ENCODE data around the gene FCAMR.

FCAMR gene

DNA sequence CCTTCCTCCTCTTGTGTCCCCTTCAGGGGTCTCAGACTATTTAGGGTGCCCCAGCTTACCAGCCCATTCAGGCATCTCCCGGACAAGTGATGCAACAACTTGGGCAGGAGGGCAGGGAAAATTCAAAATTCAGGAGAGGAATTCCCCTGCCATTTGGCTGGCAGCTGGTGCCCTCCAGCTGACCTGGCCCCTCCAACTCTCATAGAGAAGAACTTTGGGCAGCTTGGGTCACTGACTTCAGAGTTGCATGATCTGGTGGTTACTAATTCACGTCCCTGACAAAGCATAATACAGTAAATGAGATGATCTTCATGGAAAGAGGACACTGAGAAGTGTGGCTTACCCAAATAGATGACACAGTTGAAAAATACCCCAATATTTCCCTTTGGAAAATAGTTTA is at the start of gene FCAMR:
Gene FCAMR (minus strand): TSS at position 15 of the 400 bp plus-strand sequence. CDS start 335 bp downstream, outside the sequence.
- no peak for TF ChIP-seq ZNF223 (tag by site-specific recombination; IDR thresholded peaks at IDR 0.05)
- no peak for TF ChIP-seq ZNF776 (tag by site-specific recombination; IDR thresholded peaks at IDR 0.05; ENCODE audit: borderline replicate concordance)
- TF ChIP-seq ZNF629 (tag by site-specific recombination; IDR thresholded peaks at IDR 0.05), result no peak
- TF ChIP-seq, protein P1, sequence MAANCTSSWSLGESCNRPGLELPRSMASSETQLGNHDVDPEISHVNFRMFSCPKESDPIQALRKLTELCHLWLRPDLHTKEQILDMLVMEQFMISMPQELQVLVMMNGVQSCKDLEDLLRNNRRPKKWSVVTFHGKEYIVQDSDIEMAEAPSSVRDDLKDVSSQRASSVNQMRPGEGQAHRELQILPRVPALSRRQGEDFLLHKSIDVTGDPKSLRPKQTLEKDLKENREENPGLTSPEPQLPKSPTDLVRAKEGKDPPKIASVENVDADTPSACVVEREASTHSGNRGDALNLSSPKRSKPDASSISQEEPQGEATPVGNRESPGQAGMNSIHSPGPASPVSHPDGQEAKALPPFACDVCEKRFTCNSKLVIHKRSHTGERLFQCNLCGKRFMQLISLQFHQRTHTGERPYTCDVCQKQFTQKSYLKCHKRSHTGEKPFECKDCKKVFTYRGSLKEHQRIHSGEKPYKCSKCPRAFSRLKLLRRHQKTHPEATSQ (tag by site-specific recombination; IDR thresholded peaks at IDR 0.05), result no peak
- TF ChIP-seq ZNF157 (tag by site-specific recombination; IDR thresholded peaks at IDR 0.05), result no peak
- no peak for TF ChIP-seq SP7 (tag by site-specific recombination; IDR thresholded peaks at IDR 0.05)
- no peak for TF ChIP-seq CTCF (tag by site-specific recombination; IDR thresholded peaks at IDR 0.05)
- no peak for TF ChIP-seq ZNF175 (tag by site-specific recombination; IDR thresholded peaks at IDR 0.05)
- no peak for TF ChIP-seq ZNF585B (tag by site-specific recombination; IDR thresholded peaks at IDR 0.05)
- TF ChIP-seq GLIS1 (tag by site-specific recombination; IDR thresholded peaks at IDR 0.05), result no peak
- TF ChIP-seq PRDM6 (tag by site-specific recombination; IDR thresholded peaks at IDR 0.05), result no peak
- TF ChIP-seq ZNF132 (tag by site-specific recombination; IDR thresholded peaks at IDR 0.05; ENCODE audit: borderline replicate concordance), result no peak
- ChIA-PET CTCF (interaction anchor here (0.7 to 5.2 kb wide), 2 partner anchors 10 to 107 kb away, joined by 3 to 39 read pairs; no protein-coding TSS in a partner anchor), POLR2A (no interaction called here)
- no peaks in the 10 kb centered on the region for H3K36me3 ChIP-seq (ENCODE audit: control insufficient read depth in 2 of 2, insufficient read depth in 1 of 2, low read length in 2 of 2)
- no peak within 1 kb of the TSS for H3K27ac ChIP-seq (ENCODE audit: extremely low read depth, low read depth, low read length)
- no peaks in the 10 kb centered on the region for H3K4me1 ChIP-seq (ENCODE audit: control insufficient read depth, insufficient read depth, low read length)
- H3K9me3 ChIP-seq (ENCODE audit: control insufficient read depth, insufficient read depth, low read depth, low read length), result no peaks in the 10 kb centered on the region
- no peak within 1 kb of the TSS for H3K4me3 ChIP-seq (ENCODE audit: low read depth, low read length)

DNA sequence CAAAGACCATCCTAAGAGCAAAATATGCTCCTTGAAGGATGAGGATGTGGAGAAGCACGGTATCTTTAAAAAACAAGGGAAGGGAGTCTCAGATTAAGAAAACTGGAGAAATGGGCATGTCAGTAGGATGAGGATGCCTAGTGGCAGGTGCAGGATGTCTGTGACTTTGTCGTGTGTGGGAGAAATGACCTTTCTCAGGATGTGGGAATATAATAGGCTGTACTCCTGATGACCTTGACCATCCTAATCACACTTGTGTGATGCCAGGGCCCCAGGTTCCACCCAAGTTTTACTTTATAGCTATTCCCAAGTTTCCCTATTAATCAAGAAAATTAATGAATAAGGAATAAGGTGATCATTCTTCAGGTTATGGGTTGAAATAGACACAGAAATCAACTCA is 49.4 kb upstream of the FCAMR start:
- Histone ChIP-seq H3K9me3 (ENCODE audit: control insufficient read depth, insufficient read depth, low read depth, low read length) (no peaks in the 10 kb centered on the region), H3K27ac (ENCODE audit: extremely low read depth, low read depth, low read length) (no peak overlapping the region), H3K36me3 (ENCODE audit: control insufficient read depth in 2 of 2, insufficient read depth in 1 of 2, low read length in 2 of 2) (no peaks in the 10 kb centered on the region), H3K4me1 (ENCODE audit: control insufficient read depth, insufficient read depth, low read length) (no peaks in the 10 kb centered on the region), H3K4me3 (ENCODE audit: low read depth, low read length) (no peak overlapping the region)
- TF ChIP-seq ZNF239 (tag by site-specific recombination; IDR thresholded peaks at IDR 0.05) (no peak), SCRT2 (tag by site-specific recombination; IDR thresholded peaks at IDR 0.05) (no peak), ZNF350 (tag by site-specific recombination; IDR thresholded peaks at IDR 0.05) (no peak), ZNF114 (tag by site-specific recombination; IDR thresholded peaks at IDR 0.05) (no peak), ZNF16 (tag by site-specific recombination; IDR thresholded peaks at IDR 0.05; ENCODE audit: low read depth) (no peak), ZNF544 (tag by site-specific recombination; IDR thresholded peaks at IDR 0.05) (no peak), ZNF423 (tag by site-specific recombination; IDR thresholded peaks at IDR 0.05) (no peak), ZNF37A (tag by site-specific recombination; IDR thresholded peaks at IDR 0.05) (no peak), KLF17 (tag by site-specific recombination; IDR thresholded peaks at IDR 0.05) (no peak), ZBTB1 (tag by site-specific recombination; IDR thresholded peaks at IDR 0.05) (no peak), ZNF555 (tag by site-specific recombination; conservative IDR thresholded peaks at IDR 0.05) (no peak), ZNF394 (tag by site-specific recombination; IDR thresholded peaks at IDR 0.05; ENCODE audit: borderline replicate concordance) (no peak)
- TF ChIP-seq, protein P2, sequence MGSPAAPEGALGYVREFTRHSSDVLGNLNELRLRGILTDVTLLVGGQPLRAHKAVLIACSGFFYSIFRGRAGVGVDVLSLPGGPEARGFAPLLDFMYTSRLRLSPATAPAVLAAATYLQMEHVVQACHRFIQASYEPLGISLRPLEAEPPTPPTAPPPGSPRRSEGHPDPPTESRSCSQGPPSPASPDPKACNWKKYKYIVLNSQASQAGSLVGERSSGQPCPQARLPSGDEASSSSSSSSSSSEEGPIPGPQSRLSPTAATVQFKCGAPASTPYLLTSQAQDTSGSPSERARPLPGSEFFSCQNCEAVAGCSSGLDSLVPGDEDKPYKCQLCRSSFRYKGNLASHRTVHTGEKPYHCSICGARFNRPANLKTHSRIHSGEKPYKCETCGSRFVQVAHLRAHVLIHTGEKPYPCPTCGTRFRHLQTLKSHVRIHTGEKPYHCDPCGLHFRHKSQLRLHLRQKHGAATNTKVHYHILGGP (tag by site-specific recombination; IDR thresholded peaks at IDR 0.05), result no peak
- ChIA-PET CTCF (interaction anchor here (0.5 to 1.4 kb wide), 3 partner anchors 14 to 30 kb away, joined by 3 to 5 read pairs (median 3); no protein-coding TSS in a partner anchor), POLR2A (interaction anchor here (0.7 kb wide), 1 partner anchor 34 kb away, joined by 4 read pairs; the partner anchor contains the start of gene PFKFB2)

All from HEK293 (cell line).